Osteoblast (primary cell): ENCODE results near the gene CACNA1E. TPM values are rescaled to one million over a fixed set of nuclear protein-coding genes. Genes with fewer than 3 reads are reported as not detected.

Experiments
- DNase-seq: peaks from one replicate; pipeline ENCODE4 v3.0.0; 2011; ENCODE audit warnings: low spot score, mixed read lengths; ENCODE audit not compliant: insufficient read length; ENCODE audit errors: missing footprints
- H2AFZ ChIP-seq: 2 replicates; pipeline ENCODE4 v1.6.0; 2011; ENCODE audit warnings: mild to moderate bottlenecking, low read length
- H3K27ac ChIP-seq: 2 replicates; pipeline ENCODE4 v1.5.1; 2011; ENCODE audit warnings: mild to moderate bottlenecking, low read depth, low read length, moderate library complexity
- H3K27me3 ChIP-seq: 2 replicates; pipeline ENCODE4 v1.6.0; 2012; ENCODE audit warnings: mild to moderate bottlenecking, control low read depth, inconsistent platforms, low read length, moderate library complexity; ENCODE audit not compliant: insufficient read depth
- H3K36me3 ChIP-seq: 2 replicates; pipeline ENCODE4 v1.5.1; 2011; ENCODE audit warnings: mild to moderate bottlenecking, low read length, control low read depth, moderate library complexity; ENCODE audit not compliant: insufficient read depth
- H3K4me1 ChIP-seq: 2 replicates; pipeline ENCODE4 v1.5.1; 2011; ENCODE audit warnings: mild to moderate bottlenecking, low read length, control low read depth, moderate library complexity; ENCODE audit not compliant: insufficient read depth
- H3K4me2 ChIP-seq: 2 replicates; pipeline ENCODE4 v1.6.0; 2011; ENCODE audit warnings: mild to moderate bottlenecking, low read length; ENCODE audit not compliant: insufficient read depth
- H3K4me3 ChIP-seq: fragments of 200-600 bp; sonication (generic); 3 replicates; pipeline ENCODE4 v1.5.1; 2012; ENCODE audit warnings: mild to moderate bottlenecking, low read length, inconsistent platforms; ENCODE audit not compliant: insufficient read depth
- H3K79me2 ChIP-seq: 2 replicates; pipeline ENCODE4 v1.6.0; 2012; ENCODE audit warnings: mild to moderate bottlenecking, low read length, control low read depth, inconsistent platforms; ENCODE audit not compliant: insufficient read depth
- H3K9me3 ChIP-seq: 2 replicates; pipeline ENCODE4 v1.5.1; 2011; ENCODE audit warnings: low read depth, low read length, control low read depth
- H4K20me1 ChIP-seq: 2 replicates; pipeline ENCODE4 v1.6.0; 2012; ENCODE audit warnings: mild to moderate bottlenecking, low read length, control low read depth; ENCODE audit not compliant: insufficient read depth
- CTCF ChIP-seq: IDR thresholded peaks from 2 replicates; pipeline ENCODE4 v1.5.1; 2011; ENCODE audit warnings: mild to moderate bottlenecking, low read depth, low read length, moderate library complexity; ENCODE audit errors: extremely low read depth
- total RNA-seq: library from RNA; depleted of rRNA; stranded (reverse); fragments of >200 nt; gene quantifications from 2 replicates; pipeline ENCODE4 v1.2.3, GENCODE V29; 2012

The CACNA1E gene
- total RNA-seq, 1 donor = under 0.01 TPM

- Histone ChIP-seq H3K4me3 (no peak overlapping the region), H4K20me1 (no peaks in the 10 kb centered on the region), H3K27me3 (no peaks in the 10 kb centered on the region), H3K4me2 (no peak overlapping the region), H3K9me3 (no peaks in the 10 kb centered on the region), H3K79me2 (no peaks in the 10 kb centered on the region), H3K36me3 (no peaks in the 10 kb centered on the region), H2AFZ (no peak overlapping the region), H3K4me1 (peaks cover 5% of the 10 kb centered on the region), H3K27ac (no peak overlapping the region)
- TF ChIP-seq CTCF = no peak
- no peak for DNase-seq
Measured at GRCh38 chr1:181506563-181507353, 23.4 kb downstream of the CACNA1E start.

- H3K4me2 ChIP-seq = no peak overlapping the region
Measured at GRCh38 chr1:181508486-181509165, 25.3 kb downstream of the CACNA1E start.

GRCh38 chr1:181513786-181514297 lies 30.5 kb downstream of the CACNA1E start:
- no peaks in the 10 kb centered on the region for H3K79me2 ChIP-seq
- H3K4me1 ChIP-seq = no peaks in the 10 kb centered on the region
- no peaks in the 10 kb centered on the region for H3K36me3 ChIP-seq
- no peak overlapping the region for H3K4me3 ChIP-seq
- no peak for DNase-seq
- no peaks in the 10 kb centered on the region for H3K27me3 ChIP-seq
- H3K9me3 ChIP-seq = no peaks in the 10 kb centered on the region
- H4K20me1 ChIP-seq = no peaks in the 10 kb centered on the region
- TF ChIP-seq CTCF = no peak
- H3K4me2 ChIP-seq = no peak overlapping the region
- H2AFZ ChIP-seq = no peak overlapping the region
- no peak overlapping the region for H3K27ac ChIP-seq

More at GRCh38 chr1:181508486-181509165, 25.3 kb downstream of the CACNA1E start:
- no peaks in the 10 kb centered on the region for H3K27me3 ChIP-seq
- H3K4me1 ChIP-seq = no peaks in the 10 kb centered on the region
- no peak overlapping the region for H3K4me3 ChIP-seq
- H3K36me3 ChIP-seq = no peaks in the 10 kb centered on the region
- H2AFZ ChIP-seq = no peak overlapping the region
- no peak for TF ChIP-seq CTCF
- no peak for DNase-seq
- H4K20me1 ChIP-seq = no peaks in the 10 kb centered on the region
- H3K9me3 ChIP-seq = no peaks in the 10 kb centered on the region
- no peak overlapping the region for H3K27ac ChIP-seq
- H3K79me2 ChIP-seq = no peaks in the 10 kb centered on the region
